GM12872 (cell line): ENCODE results near the gene ZNF80.

Experiments
- CTCF ChIP-seq: IDR thresholded peaks from 3 replicates; pipeline ENCODE4 v1.5.1; 2011; ENCODE audit warnings: low read depth, mild to moderate bottlenecking, low read length, moderate library complexity; ENCODE audit not compliant: insufficient read depth

ZNF80 gene

GRCh38 chr3:114231616-114232015, 5.8 kb downstream of the ZNF80 start:
- TF ChIP-seq CTCF: no peak

- TF ChIP-seq CTCF: no peak
Measured at GRCh38 chr3:114227076-114227475, 10.3 kb downstream of the ZNF80 start.

- TF ChIP-seq CTCF: no peak
Measured at GRCh38 chr3:114226313-114226712, 11.1 kb downstream of the ZNF80 start.

- no peak for TF ChIP-seq CTCF
Measured at GRCh38 chr3:114223143-114223542, 14.2 kb downstream of the ZNF80 start.

- no peak for TF ChIP-seq CTCF
Measured at GRCh38 chr3:114221881-114222264, 15.5 kb downstream of the ZNF80 start.

- TF ChIP-seq CTCF: no peak
Measured at GRCh38 chr3:114221165-114221880, 16.1 kb downstream of the ZNF80 start.

- TF ChIP-seq CTCF: no peak
Measured at GRCh38 chr3:114219741-114220140, 17.6 kb downstream of the ZNF80 start.
